AG09309 (cell line): ENCODE data around the gene SLC34A1.
"Not testable (repeated sequence)": the region's sequence is repeated elsewhere in the genome, so short reads cannot be mapped to it uniquely, and the experiment has no call there.

ENCODE experiments used
- DNase-seq: peaks from one replicate; pipeline ENCODE4 v3.0.0-alpha.2; 2010; ENCODE audit warnings: low read depth
- H3K4me3 ChIP-seq: 2 replicates; pipeline ENCODE4 v1.5.1; 2011; ENCODE audit warnings: mild to moderate bottlenecking, low read depth, low read length, moderate library complexity; ENCODE audit not compliant: control insufficient read depth
- CTCF ChIP-seq: IDR thresholded peaks from 2 replicates; pipeline ENCODE4 v1.5.1; 2011; ENCODE audit warnings: mild to moderate bottlenecking, low read depth, low read length, inconsistent platforms; ENCODE audit not compliant: insufficient read depth, control insufficient read depth; ENCODE audit errors: missing control alignments

SLC34A1 gene

GRCh38 chr5:177410575-177410974, 26.3 kb downstream of the SLC34A1 start:
- no peak for DNase-seq
- no peak overlapping the region for H3K4me3 ChIP-seq
- TF ChIP-seq CTCF: no peak

- no peak for TF ChIP-seq CTCF
- no peak overlapping the region for H3K4me3 ChIP-seq
- no peak for DNase-seq
Measured at GRCh38 chr5:177412603-177413233, 28.5 kb downstream of the SLC34A1 start.

- no peak overlapping the region for H3K4me3 ChIP-seq
- DNase-seq: no peak
- TF ChIP-seq CTCF: no peak
Measured at GRCh38 chr5:177414481-177414880, 30.2 kb downstream of the SLC34A1 start.

GRCh38 chr5:177417081-177417480, 32.8 kb downstream of the SLC34A1 start:
- not testable (repeated sequence) for DNase-seq, H3K4me3 ChIP-seq

GRCh38 chr5:177419046-177419445, 34.8 kb downstream of the SLC34A1 start:
- H3K4me3 ChIP-seq: no peak overlapping the region
- no peak for TF ChIP-seq CTCF
- peak; percentile 20 for DNase-seq

GRCh38 chr5:177420472-177420871, 36.2 kb downstream of the SLC34A1 start:
- DNase-seq, H3K4me3 ChIP-seq: not testable (repeated sequence)

- TF ChIP-seq CTCF: no peak
- H3K4me3 ChIP-seq: no peak overlapping the region
- DNase-seq: no peak
Measured at GRCh38 chr5:177421062-177421798, 37.0 kb downstream of the SLC34A1 start.
